Endothelial cell of umbilical vein (primary cell): ENCODE data around the gene MMUT. TPM values are rescaled to one million over a fixed set of nuclear protein-coding genes. Genes with fewer than 3 reads are reported as not detected.
"Not testable (repeated sequence)": the region's sequence is repeated elsewhere in the genome, so short reads cannot be mapped to it uniquely, and the experiment has no call there.

Source experiments
- BruUV-seq: library from RNA; stranded (reverse); fragments of 400-500 nt; replicated peaks from 2 replicates; lab custom pipeline; 2021; lab: Mats Ljungman, UMichigan
- CTCF ChIA-PET: fragments of 300-600, 350-600 bp; sonication (Branson Sonifier 250); formaldehyde crosslinking; loops from one replicate; lab custom pipeline; 2021; ENCODE audit warnings: antibody characterized with exemption, inconsistent platforms; lab: Charles Lee
- POLR2A ChIA-PET: fragments of 300-600, 350-600 bp; sonication (Branson Sonifier 250); formaldehyde crosslinking; loops from one replicate; lab custom pipeline; 2021; ENCODE audit warnings: antibody characterized with exemption, inconsistent platforms; lab: Charles Lee
- DNase-seq: peaks from one replicate; pipeline ENCODE4 v3.0.0-alpha.2; 2011; ENCODE audit warnings: low read depth, low spot score
- FAIRE-seq: peaks from 2 replicates; lab custom pipeline; 2011; peaks lifted over from hg19 to GRCh38; lab: Jason Lieb, UNC
- H2AFZ ChIP-seq: 2 replicates; pipeline ENCODE4 v1.6.0; 2012; ENCODE audit warnings: low read depth, low read length, control low read depth, inconsistent platforms
- H3K27ac ChIP-seq: 2 replicates; pipeline ENCODE4 v1.5.1; 2011; ENCODE audit warnings: low read depth, mild to moderate bottlenecking, control low read depth, low read length, moderate library complexity; ENCODE audit not compliant: insufficient read depth
- H3K27me3 ChIP-seq, 2 experiments: 2 replicates each; pipeline versions ENCODE4 v1.6.0 to v1.6.1; 2011; ENCODE audit warnings: low read length in 2 of 2, mixed read lengths in 1 of 2; ENCODE audit not compliant: control insufficient read depth in 2 of 2, insufficient read depth in 2 of 2
- H3K36me3 ChIP-seq, 2 experiments: 2 replicates in 1 of 2; 3 replicates in 1 of 2; pipeline ENCODE4 v1.5.1; 2011; ENCODE audit warnings: low read length in 2 of 2, mild to moderate bottlenecking in 1 of 2, moderate library complexity in 1 of 2; ENCODE audit not compliant: control insufficient read depth in 2 of 2, insufficient read depth in 2 of 2; ENCODE audit errors: extremely low read depth in 1 of 2
- H3K4me1 ChIP-seq: 3 replicates; pipeline ENCODE4 v1.5.1; 2011; ENCODE audit warnings: mild to moderate bottlenecking, low read length; ENCODE audit not compliant: control insufficient read depth, insufficient read depth; ENCODE audit errors: extremely low read depth
- H3K4me2 ChIP-seq: 2 replicates; pipeline ENCODE4 v1.6.1; 2011; ENCODE audit warnings: low read length, control low read depth, mixed read lengths; ENCODE audit not compliant: insufficient read depth
- H3K4me3 ChIP-seq, 3 experiments: fragments of 200-600 bp in 1 of 3; sonication (generic), shearing (Covaris generic) in 1 of 3; replicated peaks in 1 of 3; 2 replicates each; pipeline ENCODE4 v1.5.1; 2011 to 2016; ENCODE audit warnings: control low read depth in 3 of 3, low read length in 3 of 3, mild to moderate bottlenecking in 2 of 3, inconsistent platforms in 1 of 3, low read depth in 1 of 3, moderate library complexity in 1 of 3; ENCODE audit not compliant: insufficient read depth in 1 of 3
- H3K79me2 ChIP-seq: 2 replicates; pipeline ENCODE4 v1.6.0; 2012; ENCODE audit warnings: low read length, inconsistent platforms; ENCODE audit not compliant: control insufficient read depth, insufficient read depth
- H3K9ac ChIP-seq: replicated peaks from 2 replicates; pipeline ENCODE3; 2011; ENCODE audit warnings: low read length, control low read depth; ENCODE audit not compliant: insufficient read depth; ENCODE audit errors: extremely low read depth
- H3K9me1 ChIP-seq: replicated peaks from 3 replicates; pipeline ENCODE4 v1.6.0; 2011; ENCODE audit warnings: mild to moderate bottlenecking, low read length; ENCODE audit not compliant: control insufficient read depth, insufficient read depth; ENCODE audit errors: extremely low read depth
- H3K9me3 ChIP-seq: replicated peaks from 2 replicates; pipeline ENCODE4 v1.5.1; 2012; ENCODE audit warnings: low read length, inconsistent platforms; ENCODE audit not compliant: control insufficient read depth, insufficient read depth
- H4K20me1 ChIP-seq: replicated peaks from 2 replicates; pipeline ENCODE3; 2011; ENCODE audit warnings: mild to moderate bottlenecking, low read length; ENCODE audit not compliant: control insufficient read depth, insufficient read depth; ENCODE audit errors: extremely low read depth
- CTCF ChIP-seq, 2 donors: IDR thresholded peaks; 1 replicate in 1 of 2; 2 replicates in 1 of 2; pipeline ENCODE4 v1.5.1; 2011; ENCODE audit warnings: low read length in 2 of 2, mild to moderate bottlenecking in 2 of 2, moderate library complexity in 2 of 2, control low read depth in 1 of 2, inconsistent platforms in 1 of 2, low read depth in 1 of 2; ENCODE audit not compliant: insufficient read depth in 1 of 2; ENCODE audit errors: extremely low read depth in 1 of 2
- EZH2 ChIP-seq: IDR thresholded peaks from 2 replicates; pipeline ENCODE4 v1.6.1; 2012; ENCODE audit warnings: borderline replicate concordance, low read depth, mild to moderate bottlenecking, moderate library complexity, low read length, inconsistent platforms; ENCODE audit not compliant: severe bottlenecking
- FOS ChIP-seq: IDR thresholded peaks from 2 replicates; pipeline ENCODE4 v1.6.1; 2011; ENCODE audit warnings: mild to moderate bottlenecking, low read length, moderate library complexity, borderline replicate concordance; ENCODE audit not compliant: insufficient read depth
- GATA2 ChIP-seq: IDR thresholded peaks from 2 replicates; pipeline ENCODE4 v1.7.0; 2011; ENCODE audit warnings: low read depth, mild to moderate bottlenecking, moderate library complexity, mixed read lengths, low read length; ENCODE audit not compliant: insufficient read length, insufficient read depth
- JUN ChIP-seq: IDR thresholded peaks from 2 replicates; pipeline ENCODE4 v1.6.1; 2011; ENCODE audit warnings: borderline replicate concordance, low read depth; ENCODE audit not compliant: insufficient read length, insufficient read depth
- MAX ChIP-seq: IDR thresholded peaks from 2 replicates; pipeline ENCODE4 v1.6.1; 2011; ENCODE audit not compliant: insufficient read depth, insufficient read length
- MYC ChIP-seq: IDR thresholded peaks from one replicate; pipeline ENCODE4 v1.6.1; 2011; ENCODE audit warnings: mild to moderate bottlenecking, low read depth, low read length
- POLR2A ChIP-seq: IDR thresholded peaks from 2 replicates; pipeline ENCODE4 v1.6.1; 2012; ENCODE audit warnings: low read depth, mild to moderate bottlenecking, control low read depth, low read length
- POLR2AphosphoS5 ChIP-seq: IDR thresholded peaks from 2 replicates; pipeline ENCODE4 v1.6.1; 2012; ENCODE audit warnings: low read depth, mild to moderate bottlenecking, control low read depth, low read length, moderate library complexity; ENCODE audit not compliant: insufficient read depth
- dilution Hi-C: fragments of 300-500 bp; cut with MboI; formaldehyde crosslinking; loops from one replicate; pipeline ENCODE4 v1.15.0; 2019; ENCODE audit warnings: low sequenced_read_pairs; ENCODE audit not compliant: extremely low pct_ligation_motif_present
- intact Hi-C: fragments of 100-400 bp; cut with micrococcal nuclease; formaldehyde crosslinking; loops from one replicate; pipeline ENCODE4 v1.10.0; 2022
- polyA plus RNA-seq, 4 experiments: library from polyadenylated mRNA; depleted of rRNA in 3 of 4; stranded (reverse) in 3 of 4; unstranded in 1 of 4; fragments of >200 nt; gene quantifications; 2 replicates each; pipeline versions ENCODE4 v1.2.1 to v1.2.3, GENCODE V29; 2011 to 2012; ENCODE audit warnings: missing spikeins in 1 of 4
- total RNA-seq: library from RNA; stranded (reverse); gene quantifications from 2 replicates; pipeline ENCODE4 v1.2.3, GENCODE V29; 2021

Gene MMUT
- total and polyA plus RNA-seq, 2 donors (not counting 3 experiments of a cell fraction or from before 2014, with no cell fraction given), result 7.8 to 15.7 TPM

- CTCF ChIA-PET, result interaction anchor here (2.2 kb wide), 1 partner anchor 128 kb away, joined by 6 read pairs; no protein-coding TSS in a partner anchor
- POLR2A ChIA-PET, result no interaction called here
- no peaks in the 10 kb centered on the region for H3K9me1 ChIP-seq
- no peaks in the 10 kb centered on the region for H3K4me1 ChIP-seq
- no peak overlapping the region for H3K4me3 ChIP-seq
- DNase-seq (no peak), FAIRE-seq (no peak)
- BruUV-seq, result no TSS peak
- intact Hi-C loops, result no loop called here
- H3K27me3 ChIP-seq, result no peaks in the 10 kb centered on the region
- H3K9ac ChIP-seq, result no peak overlapping the region
- H3K36me3 ChIP-seq, result no peaks in the 10 kb centered on the region
- no peaks in the 10 kb centered on the region for H3K79me2 ChIP-seq
- TF ChIP-seq CTCF (IDR thresholded peaks at IDR 0.05; ENCODE audit: extremely low read depth in 1 of 2, insufficient read depth in 1 of 2, low read depth in 1 of 2, low read length in 2 of 2) (no peak), MYC (no peak), POLR2AphosphoS5 (no peak), FOS (no peak), POLR2A (no peak), GATA2 (no peak), JUN (no peak), MAX (no peak), EZH2 (no peak)
- no peaks in the 10 kb centered on the region for H3K9me3 ChIP-seq
- dilution Hi-C loops, result no loop called here
- H3K4me2 ChIP-seq, result no peak overlapping the region
- H2AFZ ChIP-seq, result no peak overlapping the region
- H3K27ac ChIP-seq, result no peak overlapping the region
- H4K20me1 ChIP-seq, result no peaks in the 10 kb centered on the region
These were observed 16.4 kb upstream of the MMUT start for GRCh38 chr6:49479308-49479970.

- H3K27ac ChIP-seq, intact Hi-C loops, H3K9me1 ChIP-seq, H2AFZ ChIP-seq, FAIRE-seq, H3K4me3 ChIP-seq, H3K36me3 ChIP-seq, DNase-seq, H3K4me2 ChIP-seq, H4K20me1 ChIP-seq, H3K4me1 ChIP-seq, dilution Hi-C loops, BruUV-seq, H3K9me3 ChIP-seq, H3K27me3 ChIP-seq, H3K79me2 ChIP-seq, POLR2A ChIA-PET, H3K9ac ChIP-seq: not testable (repeated sequence)
- CTCF ChIA-PET, result interaction anchor here (1.6 kb wide), 1 partner anchor 147 kb away, joined by 4 read pairs; no protein-coding TSS in a partner anchor
These were observed 13.5 kb upstream of the MMUT start for GRCh38 chr6:49476564-49476963.
